MG63 (cell line): ENCODE measurements around the gene MTHFD1. TPM values are rescaled to one million over a fixed set of nuclear protein-coding genes. Genes with fewer than 3 reads are reported as not detected.

ENCODE experiments used
- DNase-seq: peaks from one replicate; pipeline ENCODE4 v3.0.0-alpha.2; 2020
- H3K27me3 ChIP-seq: fragments of 250-450 bp; sonication (Bioruptor Pico); 2 replicates; pipeline ENCODE4 v1.5.1; 2020; ENCODE audit warnings: mild to moderate bottlenecking, moderate library complexity
- H3K36me3 ChIP-seq: fragments of 250-450 bp; sonication (Bioruptor Pico); 2 replicates; pipeline ENCODE4 v1.5.1; 2020; ENCODE audit warnings: mild to moderate bottlenecking, moderate library complexity
- H3K4me3 ChIP-seq: fragments of 250-450 bp; sonication (Bioruptor Pico); 2 replicates; pipeline ENCODE4 v1.5.1; 2020; ENCODE audit warnings: mild to moderate bottlenecking, moderate library complexity
- H3K9me3 ChIP-seq: fragments of 250-450 bp; sonication (Bioruptor Pico); 2 replicates; pipeline ENCODE4 v1.5.1; 2020; ENCODE audit warnings: mild to moderate bottlenecking, moderate library complexity
- total RNA-seq: library from RNA; depleted of rRNA; stranded (reverse); fragments of >200 nt; shearing (Covaris generic); gene quantifications from 2 replicates; pipeline ENCODE4 v1.2.3, GENCODE V29; 2014; ENCODE audit warnings: low replicate concordance

MTHFD1 gene
- total RNA-seq, 1 experiment from 2014 or later, result 23.1 TPM

DNA sequence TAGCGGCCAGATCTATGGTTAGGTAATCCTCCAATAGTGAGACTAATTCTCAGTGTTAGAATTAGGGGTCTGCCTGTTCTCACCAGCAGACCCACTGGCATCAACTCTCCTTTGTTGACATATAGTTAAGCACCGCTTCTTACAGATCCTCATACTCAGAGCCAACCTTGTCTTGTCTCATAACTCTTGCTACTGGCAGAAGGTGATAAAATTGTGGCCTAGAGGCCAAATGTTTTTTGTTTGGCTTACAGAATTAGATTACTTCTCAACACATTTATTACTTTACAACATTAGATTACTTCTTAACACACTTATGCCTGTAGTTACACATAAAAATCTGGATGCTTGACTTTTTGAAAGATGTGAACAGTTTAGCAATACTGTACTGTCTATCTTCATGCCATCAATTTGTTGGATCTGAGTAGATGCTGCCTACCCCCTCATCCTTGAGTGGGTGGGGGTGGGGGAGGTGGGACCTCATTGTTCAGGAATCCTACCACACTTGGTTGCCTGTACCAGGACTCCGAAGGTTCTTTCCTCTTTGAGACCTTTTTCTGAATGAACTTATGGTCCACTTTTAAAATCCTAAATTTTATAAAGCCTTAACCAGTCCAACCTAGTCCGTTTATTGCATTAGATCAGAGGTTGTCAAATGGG is 7.0 kb downstream of the MTHFD1 start:
- H3K27me3 ChIP-seq, result no peaks in the 10 kb centered on the region
- DNase-seq, result no peak
- no peak overlapping the region for H3K4me3 ChIP-seq
- H3K36me3 ChIP-seq, result peaks cover 18% of the 10 kb centered on the region
- no peaks in the 10 kb centered on the region for H3K9me3 ChIP-seq

DNA sequence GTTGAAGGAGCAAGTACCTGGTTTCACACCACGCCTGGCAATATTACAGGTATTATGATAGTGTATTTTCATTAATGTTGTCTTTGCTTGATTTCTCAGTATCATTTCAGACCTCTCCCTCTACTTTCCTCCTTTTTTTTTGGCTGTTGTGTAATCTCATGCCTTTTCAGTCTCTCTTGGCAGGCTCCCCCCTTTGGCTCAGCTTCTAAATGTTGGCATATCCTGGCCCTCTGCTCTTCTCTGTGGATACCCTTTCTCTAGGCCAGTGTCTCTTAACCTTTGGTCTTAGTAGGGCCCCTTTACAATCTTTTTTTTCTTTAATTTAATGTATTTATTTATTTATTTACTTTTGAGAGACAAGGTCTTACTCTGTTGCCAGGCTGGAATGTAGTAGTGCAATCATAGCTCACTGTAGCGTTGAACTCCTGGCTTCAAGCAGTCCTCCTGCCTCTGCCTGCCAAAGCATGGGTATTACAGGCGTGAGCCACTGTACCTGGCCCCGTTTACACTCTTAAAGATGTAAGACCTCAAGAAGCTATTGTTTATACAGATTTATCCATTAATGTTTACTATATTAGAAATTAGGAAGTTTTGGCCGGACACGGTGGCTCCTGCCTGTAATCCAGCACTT is 12.8 kb downstream of the MTHFD1 start:
- DNase-seq, result peak; percentile 25
- Histone ChIP-seq H3K36me3 (peaks cover 18% of the 10 kb centered on the region), H3K4me3 (no peak overlapping the region), H3K9me3 (no peaks in the 10 kb centered on the region), H3K27me3 (no peaks in the 10 kb centered on the region)

DNA sequence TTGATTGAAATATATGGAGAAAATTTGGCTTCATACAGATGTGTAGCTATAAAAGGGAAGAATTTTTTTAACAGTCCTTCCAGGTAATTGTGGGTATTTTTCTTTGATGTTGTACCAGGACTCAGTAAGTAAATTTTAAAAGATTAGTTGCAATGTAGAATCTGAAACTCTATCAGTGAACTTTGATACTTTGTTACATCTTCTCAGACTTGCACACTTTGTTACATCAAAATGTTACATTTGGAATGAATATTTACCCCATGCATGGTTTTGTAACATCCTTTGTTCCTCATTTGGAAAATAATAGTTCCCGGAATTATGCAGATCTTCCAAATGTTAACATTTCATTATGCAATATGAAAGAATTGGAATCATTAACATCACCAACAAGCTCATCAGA is 13.8 kb downstream of the MTHFD1 start:
- no peak for DNase-seq
- Histone ChIP-seq H3K4me3 (no peak overlapping the region), H3K36me3 (peaks cover 18% of the 10 kb centered on the region), H3K27me3 (no peaks in the 10 kb centered on the region), H3K9me3 (no peaks in the 10 kb centered on the region)

DNA sequence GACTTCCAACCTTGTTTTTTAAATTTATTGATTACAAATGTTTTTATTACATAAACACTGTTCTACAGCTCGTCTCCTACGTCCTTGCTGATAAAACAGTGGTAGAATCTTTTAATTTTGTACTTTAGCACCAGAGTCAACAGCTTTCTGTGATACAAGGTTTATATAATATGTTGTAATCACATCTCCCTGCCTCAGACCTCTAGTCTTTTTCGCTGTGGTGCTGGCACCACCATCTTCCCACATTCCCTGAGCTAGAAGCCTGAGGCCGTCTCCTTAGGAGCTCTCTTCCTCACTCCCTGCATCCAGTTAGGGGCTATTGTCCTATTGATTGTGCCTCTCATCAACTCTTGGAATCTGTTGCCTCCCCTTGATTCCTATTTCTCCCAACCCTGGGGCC is 17.1 kb downstream of the MTHFD1 start:
- no peaks in the 10 kb centered on the region for H3K9me3 ChIP-seq
- H3K27me3 ChIP-seq, result no peaks in the 10 kb centered on the region
- peaks cover 19% of the 10 kb centered on the region for H3K36me3 ChIP-seq

DNA sequence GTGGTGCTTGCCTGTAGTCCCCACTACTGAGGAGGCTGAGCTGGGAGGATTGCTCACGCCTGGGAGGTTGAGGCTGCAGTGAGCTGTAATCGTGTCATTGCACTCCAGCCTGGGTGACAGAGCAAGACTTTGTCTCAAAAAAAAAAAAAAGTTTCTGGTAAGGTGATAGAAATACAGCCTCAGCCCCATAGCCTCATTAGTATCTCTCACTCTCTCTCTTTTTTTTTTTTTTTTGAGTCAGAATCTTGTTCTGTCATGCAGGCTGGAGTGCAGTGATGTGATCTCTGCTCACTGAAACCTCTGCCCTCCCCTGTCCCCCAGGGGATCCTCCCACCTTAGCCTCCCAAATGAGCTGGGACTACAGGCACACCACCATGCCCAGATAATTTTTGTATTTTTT is 19.2 kb downstream of the MTHFD1 start:
- peaks cover 17% of the 10 kb centered on the region for H3K36me3 ChIP-seq
- H3K9me3 ChIP-seq, result no peaks in the 10 kb centered on the region
- no peak for DNase-seq
- H3K27me3 ChIP-seq, result no peaks in the 10 kb centered on the region
- no peak overlapping the region for H3K4me3 ChIP-seq

More for the DNA sequence above, 17.1 kb downstream of the MTHFD1 start:
- no peak for DNase-seq
- H3K4me3 ChIP-seq, result no peak overlapping the region

DNA sequence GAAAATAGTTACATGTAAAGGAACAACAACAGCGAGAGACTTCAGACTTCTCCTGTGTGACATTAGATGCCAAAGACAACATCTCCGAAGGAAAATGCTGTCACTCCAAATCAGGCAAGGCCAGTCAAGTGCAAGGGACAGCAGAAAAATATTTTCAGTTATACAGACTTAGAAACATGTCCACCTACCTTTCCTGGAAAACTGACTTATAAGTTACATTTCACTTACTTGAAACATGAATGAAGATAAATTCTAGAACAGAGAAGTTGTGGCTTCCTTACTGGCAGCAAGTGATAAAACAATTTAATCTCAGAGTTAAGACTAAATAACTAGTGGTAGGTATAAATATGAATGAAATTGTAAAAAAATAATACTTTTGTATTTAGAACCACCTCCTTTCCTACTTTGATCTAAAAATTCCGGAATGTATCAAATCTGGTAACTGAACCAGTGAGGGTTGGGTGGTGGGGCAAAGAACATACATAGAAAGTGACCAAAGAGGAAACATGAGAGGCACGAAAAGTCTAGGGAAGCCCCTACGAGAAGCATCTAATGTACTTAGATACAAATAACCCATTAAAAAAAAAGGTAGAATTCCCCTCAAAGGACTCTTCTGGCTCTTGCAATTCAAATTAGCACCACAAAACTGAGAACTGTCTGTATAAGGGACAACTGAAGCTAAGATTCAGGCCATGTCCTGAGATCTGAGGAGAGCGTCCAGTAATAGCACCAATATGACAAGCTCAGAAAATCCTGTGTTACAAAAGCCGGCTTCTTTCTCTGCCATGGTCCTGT is 21.2 kb downstream of the MTHFD1 start:
- peaks cover 8% of the 10 kb centered on the region for H3K36me3 ChIP-seq
- H3K4me3 ChIP-seq, result no peak overlapping the region
- H3K9me3 ChIP-seq, result no peaks in the 10 kb centered on the region
- DNase-seq, result no peak
- no peaks in the 10 kb centered on the region for H3K27me3 ChIP-seq

DNA sequence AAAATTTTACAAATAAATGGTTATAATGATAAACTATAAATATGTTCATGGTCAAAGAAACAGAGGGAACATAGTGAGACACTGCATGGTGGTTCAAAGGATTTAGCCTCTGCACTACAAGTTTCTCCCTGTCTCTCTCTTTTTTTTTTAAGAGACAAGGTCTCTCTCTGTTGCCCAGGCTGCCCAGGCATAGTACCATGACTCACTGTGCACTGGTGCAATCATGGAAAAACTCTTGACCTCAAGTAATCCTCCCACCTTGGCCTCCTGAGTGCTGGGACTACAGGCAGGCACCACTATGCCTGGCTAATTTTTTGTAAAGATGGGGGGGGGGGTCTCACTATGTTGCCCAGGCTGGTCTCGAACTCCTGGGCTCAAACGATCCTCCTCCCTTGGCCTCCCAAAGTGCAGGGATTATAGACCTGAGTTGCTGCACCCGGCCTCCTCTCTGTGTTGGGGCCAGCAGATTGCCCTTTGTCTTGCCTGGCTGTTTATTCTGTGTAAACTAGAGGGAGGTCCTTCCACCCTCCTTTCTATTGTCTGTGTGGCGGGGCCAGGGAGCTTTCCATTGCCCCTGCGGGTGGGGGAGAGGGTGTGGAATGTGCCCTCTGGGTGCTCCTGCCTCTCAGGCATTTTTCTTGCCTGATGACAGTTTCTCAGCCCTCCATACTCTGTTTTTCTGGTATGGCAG is 22.1 kb downstream of the MTHFD1 start:
- H3K4me3 ChIP-seq, result no peak overlapping the region
- no peaks in the 10 kb centered on the region for H3K27me3 ChIP-seq
- H3K9me3 ChIP-seq, result no peaks in the 10 kb centered on the region
- H3K36me3 ChIP-seq, result peaks cover 10% of the 10 kb centered on the region
- peak; percentile 38 for DNase-seq

DNA sequence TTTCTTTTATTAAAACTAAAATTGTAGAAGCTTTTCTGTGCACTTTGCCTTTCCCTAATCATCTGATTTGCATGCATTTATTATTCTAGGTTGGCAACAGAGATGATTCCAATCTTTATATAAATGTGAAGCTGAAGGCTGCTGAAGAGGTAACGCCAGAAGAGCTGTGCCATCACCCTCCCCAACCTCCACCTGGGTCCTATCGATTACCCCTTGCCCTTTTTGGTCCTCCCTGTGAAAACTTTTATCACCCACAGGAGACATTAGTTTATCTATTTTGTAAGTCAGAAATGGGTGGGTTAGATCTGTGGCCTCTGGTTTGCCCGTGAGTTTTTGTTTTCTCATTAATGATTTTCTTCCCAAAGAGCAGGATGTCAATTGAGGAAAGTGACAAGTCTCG is 22.8 kb downstream of the MTHFD1 start:
- DNase-seq, result no peak
- Histone ChIP-seq H3K4me3 (no peak overlapping the region), H3K9me3 (no peaks in the 10 kb centered on the region), H3K36me3 (peaks cover 13% of the 10 kb centered on the region), H3K27me3 (no peaks in the 10 kb centered on the region)

DNA sequence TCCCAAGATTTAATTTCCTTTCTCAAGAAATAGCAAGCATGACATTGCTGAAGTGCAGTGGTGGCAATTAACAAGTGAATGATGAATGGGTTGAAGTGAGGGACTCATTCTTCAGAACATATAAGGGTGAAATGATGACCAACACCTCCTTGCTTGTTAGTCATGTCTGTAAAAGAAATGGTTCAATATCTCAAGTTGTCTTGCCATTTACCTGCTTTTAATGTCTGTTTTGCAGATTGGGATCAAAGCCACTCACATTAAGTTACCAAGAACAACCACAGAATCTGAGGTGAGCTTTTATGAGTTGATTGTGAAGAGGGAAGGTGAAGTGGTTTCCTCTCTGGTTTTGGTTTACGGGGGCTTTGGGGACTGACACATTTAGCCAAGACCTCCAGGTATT is 24.1 kb downstream of the MTHFD1 start:
- no peaks in the 10 kb centered on the region for H3K9me3 ChIP-seq
- DNase-seq, result no peak
- H3K36me3 ChIP-seq, result peaks cover 18% of the 10 kb centered on the region

DNA sequence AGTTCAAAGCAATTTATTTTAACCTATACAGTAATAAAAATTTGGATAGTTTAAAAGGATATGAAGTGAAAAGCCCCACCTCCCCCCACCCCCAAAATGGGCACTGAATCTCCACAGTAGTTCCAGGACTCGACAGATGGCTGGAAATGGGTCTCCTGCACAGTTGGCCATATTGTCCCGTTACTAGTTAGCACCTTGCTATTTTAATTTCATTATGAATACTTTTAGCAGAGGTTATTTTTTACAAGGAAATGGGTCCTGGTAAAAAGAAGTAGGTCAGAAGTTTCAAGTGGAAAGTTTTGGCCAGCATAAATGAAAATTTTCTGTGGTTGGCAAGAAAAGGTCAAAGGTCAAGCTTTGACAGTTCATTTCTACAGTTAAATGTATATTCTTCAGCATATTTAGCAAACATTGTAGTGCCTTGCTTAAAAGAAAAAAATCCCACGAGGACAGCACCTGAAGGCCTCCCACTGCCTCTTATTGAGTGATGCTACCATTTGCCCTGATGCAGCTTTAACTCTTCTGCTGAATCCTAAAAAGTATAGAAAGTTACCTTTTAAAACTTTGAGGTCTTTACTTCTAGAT is 28.3 kb downstream of the MTHFD1 start:
- Histone ChIP-seq H3K4me3 (no peak overlapping the region), H3K27me3 (no peaks in the 10 kb centered on the region), H3K36me3 (peaks cover 25% of the 10 kb centered on the region), H3K9me3 (no peaks in the 10 kb centered on the region)
- no peak for DNase-seq

More for the DNA sequence above, 24.1 kb downstream of the MTHFD1 start:
- H3K27me3 ChIP-seq, result no peaks in the 10 kb centered on the region
- H3K4me3 ChIP-seq, result no peak overlapping the region

DNA sequence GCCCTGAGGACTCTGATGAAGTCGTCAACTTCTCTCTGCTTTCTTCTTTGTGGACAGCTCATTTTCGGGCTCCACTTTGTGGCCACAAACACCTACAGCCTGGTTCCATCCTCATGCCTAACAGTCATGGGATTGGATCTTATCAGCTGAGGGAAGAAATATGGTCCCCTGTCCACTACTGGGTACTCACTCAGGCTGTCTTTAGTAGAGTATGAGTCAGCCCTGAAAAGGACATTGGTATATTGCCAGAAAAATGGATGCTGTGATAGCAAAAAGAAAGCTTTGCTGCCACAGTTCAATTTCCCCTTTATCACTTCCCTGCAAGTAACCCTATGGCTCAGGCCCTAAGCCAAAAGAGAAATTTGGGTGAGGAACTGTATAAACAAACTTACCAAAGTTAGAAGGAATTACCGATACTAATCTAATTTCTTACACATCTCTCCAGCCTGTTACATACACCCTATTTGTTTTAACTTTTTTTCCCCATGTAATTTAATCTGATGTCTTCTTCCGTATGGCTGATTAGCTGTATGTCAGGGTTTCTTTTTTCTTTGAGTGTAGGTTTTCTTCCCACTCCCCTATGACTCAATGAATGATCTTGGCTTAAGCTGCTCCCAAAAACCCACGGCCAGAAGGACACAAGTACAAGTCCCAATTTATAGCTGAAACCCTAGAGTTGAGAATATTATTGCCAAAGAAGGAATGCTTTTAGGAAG is 29.1 kb downstream of the MTHFD1 start:
- Histone ChIP-seq H3K27me3 (no peaks in the 10 kb centered on the region), H3K9me3 (no peaks in the 10 kb centered on the region), H3K36me3 (peaks cover 26% of the 10 kb centered on the region), H3K4me3 (no peak overlapping the region)
- DNase-seq, result no peak

DNA sequence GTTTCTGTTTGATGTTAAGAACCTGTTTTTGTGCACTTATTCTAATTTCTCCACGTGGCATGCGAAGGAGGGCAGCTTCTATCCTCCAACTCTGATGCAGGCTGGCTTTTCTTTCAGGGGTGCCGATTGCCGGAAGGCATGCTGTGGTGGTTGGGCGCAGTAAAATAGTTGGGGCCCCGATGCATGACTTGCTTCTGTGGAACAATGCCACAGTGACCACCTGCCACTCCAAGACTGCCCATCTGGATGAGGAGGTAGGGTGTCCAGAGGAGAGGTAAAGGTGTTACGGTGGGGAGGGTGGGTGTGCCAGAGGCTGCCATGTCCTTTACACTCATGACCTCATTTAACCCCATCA is 29.6 kb downstream of the MTHFD1 start:
- H3K36me3 ChIP-seq, result peaks cover 32% of the 10 kb centered on the region

DNA sequence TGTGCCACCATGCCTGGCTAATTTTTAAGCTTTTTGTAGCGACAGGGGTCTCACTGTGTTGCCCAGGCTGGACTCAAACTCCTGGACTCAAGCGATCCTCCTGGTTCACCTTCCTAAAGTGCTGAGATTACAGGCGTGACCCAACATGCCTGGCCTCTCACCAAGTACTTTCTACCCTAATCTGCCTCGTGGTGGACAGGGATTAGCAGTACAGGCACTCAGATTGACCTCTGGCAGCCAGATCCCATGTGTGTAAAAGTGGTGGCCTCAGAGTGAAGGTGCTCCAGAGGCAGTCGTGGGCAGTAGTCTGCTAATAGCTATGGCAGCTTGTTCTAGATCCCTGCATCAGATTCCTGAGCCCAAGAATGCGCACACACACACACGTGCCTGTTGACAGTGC is 30.9 kb downstream of the MTHFD1 start:
- no peaks in the 10 kb centered on the region for H3K9me3 ChIP-seq
- no peak for DNase-seq
- no peak overlapping the region for H3K4me3 ChIP-seq
- H3K36me3 ChIP-seq, result peaks cover 35% of the 10 kb centered on the region
- no peaks in the 10 kb centered on the region for H3K27me3 ChIP-seq

More for the DNA sequence above, 29.6 kb downstream of the MTHFD1 start:
- Histone ChIP-seq H3K27me3 (no peaks in the 10 kb centered on the region), H3K9me3 (no peaks in the 10 kb centered on the region), H3K4me3 (no peak overlapping the region)
- no peak for DNase-seq

DNA sequence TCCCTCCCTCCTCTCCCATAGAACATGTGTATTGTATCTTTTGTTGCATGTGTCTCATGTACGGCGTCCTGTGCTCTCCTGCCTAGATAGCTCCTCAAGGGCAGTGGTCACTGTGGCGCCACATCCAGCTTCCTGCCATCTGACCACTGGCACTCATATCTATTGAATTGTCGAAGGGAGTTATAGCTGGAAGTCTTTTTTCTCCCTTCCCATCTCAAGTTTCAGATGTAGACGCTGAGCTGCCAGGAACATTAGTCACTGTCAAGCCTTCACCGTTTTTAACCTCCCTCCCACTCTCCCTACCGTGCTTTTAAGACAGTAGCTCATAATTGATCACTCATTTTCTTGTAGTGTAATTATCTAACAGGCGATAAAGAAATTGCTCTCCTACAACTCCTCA is 33.0 kb downstream of the MTHFD1 start:
- Histone ChIP-seq H3K27me3 (no peaks in the 10 kb centered on the region), H3K36me3 (peaks cover 37% of the 10 kb centered on the region), H3K9me3 (no peaks in the 10 kb centered on the region), H3K4me3 (no peak overlapping the region)
- DNase-seq, result peak; percentile 36

DNA sequence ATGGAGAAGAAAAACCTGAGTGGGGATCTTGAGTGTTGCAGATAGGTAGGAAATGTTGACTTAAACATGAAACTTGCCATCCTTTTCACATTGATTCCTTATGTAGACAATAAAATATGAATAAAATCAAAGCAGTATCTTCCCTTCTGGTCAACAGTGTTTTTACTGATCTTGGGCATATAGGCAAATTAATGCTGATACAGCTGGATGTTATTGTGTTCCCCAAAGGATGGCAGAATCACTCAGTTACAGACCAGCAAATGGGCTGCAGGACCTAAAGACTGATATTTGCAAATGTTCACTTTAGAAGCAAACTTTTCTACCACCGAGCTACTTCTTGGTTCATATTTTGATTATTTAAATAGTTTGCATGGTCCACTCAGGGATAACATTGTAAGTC is 33.9 kb downstream of the MTHFD1 start:
- Histone ChIP-seq H3K36me3 (peaks cover 33% of the 10 kb centered on the region), H3K4me3 (no peak overlapping the region), H3K27me3 (no peaks in the 10 kb centered on the region), H3K9me3 (no peaks in the 10 kb centered on the region)
- no peak for DNase-seq

DNA sequence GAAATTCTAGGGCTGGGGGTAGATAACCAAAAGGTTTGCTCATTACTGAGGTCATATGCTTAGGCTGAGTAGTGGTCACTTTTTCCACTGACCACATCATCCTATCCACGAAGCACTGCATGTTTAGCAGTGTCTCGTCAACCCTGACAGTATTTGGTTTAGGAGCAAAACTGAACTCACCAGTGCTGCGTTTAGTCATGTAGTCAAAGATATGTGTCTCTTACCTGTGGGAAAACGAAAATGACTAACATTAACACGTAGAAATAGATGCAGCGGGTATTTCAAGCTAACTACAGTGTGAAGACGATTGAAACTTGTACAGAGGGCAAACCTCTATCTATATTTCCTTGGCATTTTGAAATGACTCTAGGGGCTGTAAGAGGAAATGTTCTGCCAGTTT is 34.6 kb downstream of the MTHFD1 start:
- Histone ChIP-seq H3K4me3 (no peak overlapping the region), H3K27me3 (no peaks in the 10 kb centered on the region), H3K36me3 (peaks cover 33% of the 10 kb centered on the region), H3K9me3 (no peaks in the 10 kb centered on the region)
- no peak for DNase-seq
